Measurements from ENCODE around the gene CENPF.
"Not testable (repeated sequence)": the region's sequence is repeated elsewhere in the genome, so short reads cannot be mapped to it uniquely, and the experiment has no call there.

The CENPF gene, protein sequence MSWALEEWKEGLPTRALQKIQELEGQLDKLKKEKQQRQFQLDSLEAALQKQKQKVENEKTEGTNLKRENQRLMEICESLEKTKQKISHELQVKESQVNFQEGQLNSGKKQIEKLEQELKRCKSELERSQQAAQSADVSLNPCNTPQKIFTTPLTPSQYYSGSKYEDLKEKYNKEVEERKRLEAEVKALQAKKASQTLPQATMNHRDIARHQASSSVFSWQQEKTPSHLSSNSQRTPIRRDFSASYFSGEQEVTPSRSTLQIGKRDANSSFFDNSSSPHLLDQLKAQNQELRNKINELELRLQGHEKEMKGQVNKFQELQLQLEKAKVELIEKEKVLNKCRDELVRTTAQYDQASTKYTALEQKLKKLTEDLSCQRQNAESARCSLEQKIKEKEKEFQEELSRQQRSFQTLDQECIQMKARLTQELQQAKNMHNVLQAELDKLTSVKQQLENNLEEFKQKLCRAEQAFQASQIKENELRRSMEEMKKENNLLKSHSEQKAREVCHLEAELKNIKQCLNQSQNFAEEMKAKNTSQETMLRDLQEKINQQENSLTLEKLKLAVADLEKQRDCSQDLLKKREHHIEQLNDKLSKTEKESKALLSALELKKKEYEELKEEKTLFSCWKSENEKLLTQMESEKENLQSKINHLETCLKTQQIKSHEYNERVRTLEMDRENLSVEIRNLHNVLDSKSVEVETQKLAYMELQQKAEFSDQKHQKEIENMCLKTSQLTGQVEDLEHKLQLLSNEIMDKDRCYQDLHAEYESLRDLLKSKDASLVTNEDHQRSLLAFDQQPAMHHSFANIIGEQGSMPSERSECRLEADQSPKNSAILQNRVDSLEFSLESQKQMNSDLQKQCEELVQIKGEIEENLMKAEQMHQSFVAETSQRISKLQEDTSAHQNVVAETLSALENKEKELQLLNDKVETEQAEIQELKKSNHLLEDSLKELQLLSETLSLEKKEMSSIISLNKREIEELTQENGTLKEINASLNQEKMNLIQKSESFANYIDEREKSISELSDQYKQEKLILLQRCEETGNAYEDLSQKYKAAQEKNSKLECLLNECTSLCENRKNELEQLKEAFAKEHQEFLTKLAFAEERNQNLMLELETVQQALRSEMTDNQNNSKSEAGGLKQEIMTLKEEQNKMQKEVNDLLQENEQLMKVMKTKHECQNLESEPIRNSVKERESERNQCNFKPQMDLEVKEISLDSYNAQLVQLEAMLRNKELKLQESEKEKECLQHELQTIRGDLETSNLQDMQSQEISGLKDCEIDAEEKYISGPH (N-terminal part only)

DNA sequence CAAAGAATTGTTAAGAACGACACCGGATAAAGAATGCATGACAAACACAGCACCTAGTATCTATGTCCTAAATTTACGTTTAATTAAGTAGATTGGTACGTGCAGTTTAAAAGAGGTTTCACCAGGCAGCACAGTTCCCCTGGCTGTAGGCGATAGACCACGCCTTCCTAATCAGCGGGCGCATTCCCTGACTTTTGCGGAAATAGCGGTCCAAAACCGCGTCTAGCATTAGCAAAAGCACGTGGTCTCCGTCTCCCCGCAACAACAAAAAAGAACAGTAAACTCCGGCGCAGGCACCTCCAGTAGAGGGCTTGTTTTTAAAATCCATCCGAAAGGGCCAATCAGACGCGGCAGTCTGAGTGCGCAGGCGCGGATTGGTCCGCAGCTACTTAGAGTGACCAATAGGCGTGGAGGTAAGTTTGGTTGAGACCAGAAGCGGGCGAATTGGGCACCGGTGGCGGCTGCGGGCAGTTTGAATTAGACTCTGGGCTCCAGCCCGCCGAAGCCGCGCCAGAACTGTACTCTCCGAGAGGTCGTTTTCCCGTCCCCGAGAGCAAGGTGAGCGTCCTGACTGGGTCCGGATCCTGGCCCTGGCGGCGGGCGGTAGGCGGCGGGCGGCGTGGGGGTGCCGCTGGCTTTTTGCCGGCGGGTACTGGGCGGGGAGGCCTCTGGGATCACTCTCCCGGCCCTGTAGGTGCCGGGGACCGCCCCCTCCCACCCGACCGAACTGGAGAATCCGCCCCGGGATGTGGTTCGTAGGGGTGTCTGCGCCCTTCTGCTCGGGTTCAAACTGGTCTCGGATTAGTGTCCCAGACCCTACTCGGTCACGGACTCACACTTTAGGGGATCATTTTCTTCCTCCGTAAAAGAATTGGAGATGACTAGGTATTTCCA is at the start of gene CENPF:
Gene CENPF, plus strand, starts transcription at position 432 of the 894 bp plus-strand sequence. CDS start 10,560 bp downstream, outside the sequence.
- DNase-seq = peak; percentile 99

DNA sequence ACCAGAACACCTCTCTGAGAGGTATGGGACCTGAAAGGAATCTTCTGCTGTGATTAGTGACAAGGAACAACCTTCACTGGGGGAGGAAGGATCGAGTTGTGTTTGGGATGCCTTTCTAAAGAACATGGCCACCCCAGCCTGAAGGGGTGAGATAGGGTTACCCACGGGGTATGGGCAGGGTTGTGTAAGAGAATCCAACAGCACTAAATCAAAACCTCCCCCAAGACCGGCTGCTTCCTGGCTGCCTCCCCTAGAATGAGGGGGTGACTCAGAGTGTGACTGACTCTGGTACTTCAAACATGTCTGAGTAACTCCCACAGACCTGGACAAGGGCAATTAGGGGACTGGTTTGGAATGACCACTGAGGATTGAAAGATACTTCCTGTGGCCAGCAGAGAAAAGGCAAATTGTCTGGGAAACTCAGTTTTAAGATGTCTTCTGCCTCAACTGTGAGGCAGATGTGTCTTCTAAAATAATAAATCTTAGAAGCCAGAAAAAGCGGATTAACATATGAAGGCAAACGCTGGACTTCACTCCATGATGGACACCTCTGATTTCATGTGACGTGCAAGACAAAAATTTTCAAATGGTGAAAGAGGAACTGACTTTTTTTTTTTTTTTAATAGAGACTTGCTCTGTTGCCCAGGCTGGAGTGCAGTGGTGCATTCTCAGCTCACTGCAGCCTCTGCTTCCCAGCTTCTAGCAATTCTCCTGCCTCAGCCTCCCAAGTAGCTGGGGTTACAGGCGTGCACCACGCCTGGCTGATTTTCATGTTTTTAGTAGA is 44.9 kb upstream of the CENPF start:
- peak; percentile 90 for DNase-seq

DNA sequence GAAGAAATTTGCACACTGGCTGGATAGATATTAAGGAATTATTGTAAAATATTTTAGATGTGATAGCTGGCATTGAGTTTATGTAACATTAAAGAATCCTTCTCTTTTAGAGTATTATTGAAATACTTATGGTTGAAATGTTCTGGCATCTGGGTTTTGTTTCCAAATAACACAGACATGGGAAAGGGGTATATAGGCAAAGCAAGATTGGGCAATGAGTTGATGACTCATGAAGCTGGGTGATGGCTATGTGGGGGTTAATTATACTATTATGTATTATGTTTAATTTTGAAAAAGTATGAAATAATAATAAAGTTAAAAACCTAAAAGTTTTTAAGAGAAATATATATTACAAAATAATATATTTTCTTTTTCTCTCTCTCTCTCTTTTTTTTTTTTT is 39.1 kb upstream of the CENPF start:
- DNase-seq = no peak

DNA sequence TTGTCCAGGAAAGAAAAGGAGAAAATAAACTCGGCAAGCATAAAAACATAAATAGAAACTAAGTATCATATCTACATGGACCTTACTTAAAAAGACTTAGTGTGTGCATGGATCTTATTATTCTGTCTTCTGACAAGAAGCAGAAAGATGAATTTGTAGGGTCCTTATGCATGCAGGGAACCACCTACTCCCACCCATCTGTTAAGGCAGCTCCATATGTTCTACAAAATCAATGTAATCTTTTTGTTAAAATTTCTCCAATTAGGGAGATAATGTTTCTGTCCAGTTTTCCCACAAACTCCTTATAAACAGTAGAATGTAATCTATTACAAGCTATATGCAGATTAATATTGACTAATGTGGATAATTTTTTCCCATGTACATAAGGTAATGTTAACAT is 37.7 kb upstream of the CENPF start:
- no peak for DNase-seq

DNA sequence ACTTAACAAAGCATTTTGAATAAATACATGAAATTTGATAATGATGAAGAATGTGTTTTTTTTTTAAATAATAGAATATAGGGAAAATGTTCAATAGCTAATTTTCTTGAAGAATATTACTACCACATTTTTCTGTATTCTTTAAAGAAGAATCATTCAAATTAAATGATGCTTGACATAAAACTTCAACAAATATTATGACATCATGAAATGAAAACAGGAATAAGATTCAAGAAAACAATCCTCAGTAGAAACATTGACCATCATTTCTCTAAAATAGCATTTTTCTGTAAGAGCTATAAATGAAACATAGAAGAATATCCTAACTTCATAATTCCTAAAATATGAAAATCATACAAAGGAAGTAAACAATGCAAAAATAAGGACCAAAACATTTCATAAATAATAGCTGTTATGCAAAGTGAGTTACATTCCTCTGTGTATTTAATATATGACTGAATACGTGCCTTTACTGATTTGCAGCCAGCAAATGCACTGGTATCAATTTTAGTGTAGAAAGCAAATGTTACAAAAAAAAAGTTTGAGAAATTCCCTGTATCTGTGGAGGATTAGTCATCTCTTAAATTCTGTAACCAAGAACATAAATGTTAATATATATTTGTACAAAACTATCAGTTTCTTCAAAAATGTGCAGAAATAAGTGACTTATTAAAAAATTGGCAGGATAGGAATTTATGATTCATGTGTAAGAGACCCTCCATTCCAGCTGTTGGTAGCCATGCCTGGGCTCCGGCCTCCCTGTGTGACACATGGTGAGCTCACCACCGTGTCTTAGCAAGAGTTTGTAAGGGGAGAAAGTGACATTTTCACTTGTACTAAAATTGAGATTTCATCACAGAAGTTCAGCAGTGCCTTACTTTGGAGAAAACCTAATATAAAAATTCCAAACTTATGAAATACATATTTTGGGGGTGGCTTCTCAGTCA is 36.6 kb upstream of the CENPF start:
- DNase-seq = no peak

DNA sequence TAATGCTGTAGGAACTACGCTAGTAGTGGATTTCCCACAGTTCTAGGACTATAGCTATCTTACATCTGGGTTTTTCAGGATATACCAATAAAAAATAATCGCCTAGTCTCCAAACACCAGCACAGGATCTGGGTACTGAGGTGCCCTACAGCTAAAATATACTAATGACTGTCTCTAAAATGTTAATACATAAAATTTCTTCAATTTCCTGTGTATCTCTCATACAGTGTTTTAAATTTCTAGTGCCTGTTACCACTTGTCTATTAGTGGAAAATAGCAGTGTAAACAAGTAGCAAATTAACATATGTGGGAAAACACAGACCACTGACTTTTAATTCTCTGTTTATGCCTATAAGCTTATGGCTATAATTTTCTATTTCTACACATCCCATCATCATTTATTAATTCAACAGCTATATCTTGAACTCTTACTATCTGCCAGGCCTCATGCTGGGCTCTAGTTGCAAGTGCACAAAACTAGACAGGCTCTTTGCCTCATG is 35.5 kb upstream of the CENPF start:
- no peak for DNase-seq

DNA sequence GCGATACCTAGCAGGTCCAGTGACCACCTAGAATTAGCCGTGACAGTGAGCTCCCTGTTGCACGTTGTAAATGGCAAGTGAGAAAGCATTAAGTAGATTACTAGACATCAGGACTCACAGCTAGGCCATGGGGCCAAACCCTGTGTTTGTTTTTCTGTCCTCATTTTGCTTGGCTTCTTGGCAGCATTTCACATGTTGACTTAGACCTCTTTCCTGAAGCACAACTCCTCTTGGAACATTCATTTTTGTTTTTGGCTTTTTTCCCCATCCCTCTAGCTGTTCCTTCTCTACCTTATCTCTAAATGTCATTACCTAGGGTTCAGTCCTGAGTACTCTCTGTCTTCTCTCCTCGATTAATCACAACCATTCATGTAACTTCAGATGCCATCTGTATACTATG is 34.7 kb upstream of the CENPF start:
- no peak for DNase-seq

DNA sequence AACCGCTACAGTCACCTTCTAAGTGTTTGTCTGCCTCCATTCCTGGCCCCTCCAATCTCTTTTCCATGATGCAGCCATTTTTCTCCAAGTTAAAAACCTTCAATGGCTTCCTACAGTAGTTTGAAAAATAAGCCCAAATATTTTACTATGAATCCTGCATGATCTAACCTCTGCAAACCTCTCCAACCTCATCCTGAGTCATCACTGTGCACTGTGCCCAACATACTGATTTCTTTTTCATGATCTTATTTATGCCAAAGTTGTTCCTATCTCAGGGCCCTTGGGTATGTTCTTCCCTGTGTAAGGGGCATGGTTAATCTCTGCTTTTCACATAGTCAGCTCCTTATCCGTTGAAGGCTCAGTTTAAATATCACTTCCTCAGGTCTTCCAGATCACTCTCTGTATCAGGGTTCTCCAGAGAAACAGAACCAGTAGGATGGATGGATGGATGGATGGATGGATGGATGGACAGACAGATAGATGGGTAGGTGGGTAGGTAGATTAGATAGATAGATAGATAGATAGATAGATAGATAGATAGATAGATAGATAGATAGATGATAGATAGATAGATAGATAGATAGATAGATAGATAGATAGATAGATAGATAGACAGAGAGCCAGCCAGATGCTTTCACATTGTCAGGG is 33.5 kb upstream of the CENPF start:
- no peak for DNase-seq

DNA sequence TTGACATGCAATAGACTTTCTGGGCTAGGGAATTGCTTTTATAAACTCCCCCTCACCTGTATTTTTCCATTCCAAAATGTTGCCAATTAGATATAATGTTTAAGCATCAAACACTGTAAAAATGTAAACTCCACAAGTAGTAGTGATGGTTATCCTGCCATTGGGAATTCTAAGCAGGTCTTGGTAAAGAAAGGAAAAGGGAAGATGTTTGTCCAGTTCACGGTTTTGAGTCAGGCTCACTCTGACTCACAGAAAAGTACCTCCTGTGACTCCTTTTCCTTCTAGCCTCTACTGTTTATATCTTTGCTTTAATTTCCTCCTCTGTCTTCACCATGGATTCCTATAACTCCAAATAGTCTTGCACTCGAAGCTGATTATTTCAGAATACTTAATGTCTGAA is 32.6 kb upstream of the CENPF start:
- no peak for DNase-seq

DNA sequence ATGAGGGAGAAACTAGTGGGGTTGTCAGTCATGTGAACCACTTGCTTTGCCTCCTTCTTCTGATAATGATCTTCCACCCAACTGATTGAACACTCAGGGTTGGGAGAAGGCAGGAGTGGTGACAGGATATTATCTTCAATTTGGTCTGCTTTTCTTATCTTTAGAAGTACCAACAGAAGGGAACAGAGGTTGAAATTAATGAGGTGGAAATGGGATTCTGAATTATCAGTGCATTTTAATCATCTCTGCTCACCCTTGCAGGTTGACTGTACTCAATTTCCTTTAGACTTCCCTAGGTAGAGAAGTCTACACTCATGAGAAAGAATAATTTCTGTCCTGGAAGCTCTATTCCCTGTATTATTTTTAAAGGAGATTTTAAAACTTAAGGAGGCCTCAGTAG is 31.7 kb upstream of the CENPF start:
- DNase-seq = no peak

DNA sequence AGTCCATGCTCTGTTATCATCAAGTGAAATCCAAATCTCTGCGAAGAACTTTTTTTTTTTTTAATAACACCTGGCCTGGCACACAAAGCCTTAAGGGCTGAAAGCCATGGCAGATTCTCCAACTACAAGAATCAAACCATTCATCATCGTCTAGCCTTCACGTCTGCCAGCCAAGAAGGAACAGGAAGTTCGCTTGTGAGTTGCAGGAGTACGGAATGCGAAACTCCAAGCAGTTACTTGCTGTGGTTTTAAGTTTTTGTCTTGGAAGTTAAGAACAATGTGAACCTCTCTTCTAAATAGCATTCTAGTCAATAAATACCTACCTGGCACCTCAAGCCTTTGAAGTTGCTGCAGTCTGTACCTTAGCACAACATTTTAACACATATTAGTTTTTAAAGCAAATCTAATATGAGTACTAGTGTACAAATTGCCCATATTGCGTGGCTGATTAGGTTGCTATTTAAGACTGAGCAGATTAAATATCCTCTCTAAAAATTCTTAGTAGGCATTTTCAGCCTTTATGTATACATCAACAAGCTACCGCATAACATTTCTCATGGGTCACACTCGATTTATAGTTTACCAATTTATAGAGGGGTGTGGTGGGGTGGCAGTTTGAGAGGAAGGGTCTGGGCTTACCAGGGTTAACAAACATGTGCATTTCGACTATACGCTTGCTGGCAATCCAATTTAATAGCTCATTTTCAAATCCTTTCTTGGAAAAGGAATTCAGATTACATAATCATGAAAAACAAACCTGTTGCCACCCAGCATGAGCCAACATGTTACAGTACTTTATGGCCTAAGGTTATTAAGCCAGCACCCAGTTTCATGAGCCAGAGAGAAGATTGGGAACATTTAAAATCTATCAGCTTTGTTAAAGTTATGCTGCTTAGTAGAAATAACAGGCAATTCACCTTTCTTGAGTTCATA is 29.3 kb upstream of the CENPF start:
- peak; percentile 82 for DNase-seq

DNA sequence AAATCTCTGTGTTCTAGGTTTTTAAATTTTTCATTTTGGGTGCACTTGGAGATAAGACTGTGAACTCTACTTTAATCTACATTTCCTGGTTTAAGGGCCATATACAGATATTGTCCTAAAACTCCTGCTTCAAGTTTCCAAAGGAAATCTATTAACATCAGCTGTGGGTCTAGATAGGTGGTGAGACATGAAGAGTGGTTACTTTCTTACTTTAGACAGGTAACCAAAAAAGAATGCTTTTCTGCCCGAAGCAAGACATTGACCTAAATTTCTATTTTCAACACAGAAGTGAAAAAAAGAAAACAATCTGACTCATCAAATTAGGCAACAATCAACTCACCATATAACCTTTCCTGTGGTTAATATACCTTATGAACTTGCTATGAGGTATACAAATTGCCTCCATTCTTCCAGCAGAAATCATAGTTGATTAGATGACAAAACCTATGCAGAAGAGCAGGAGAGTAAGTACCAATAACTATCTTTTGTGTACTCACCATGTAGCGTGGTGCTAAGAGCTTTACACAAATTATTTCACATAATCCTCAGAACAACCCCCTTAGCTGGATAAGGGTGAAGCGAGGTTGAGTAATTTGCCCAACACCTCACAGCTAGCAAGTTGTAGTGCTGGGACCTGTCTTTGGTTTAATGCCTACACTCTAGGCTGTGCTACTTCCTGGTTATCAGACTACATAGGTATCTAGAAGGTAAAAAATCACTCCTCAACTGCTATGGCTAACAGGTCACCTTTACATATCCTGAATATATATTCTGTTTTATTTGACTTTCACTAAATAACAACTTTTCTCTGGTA is 28.2 kb upstream of the CENPF start:
- no peak for DNase-seq

DNA sequence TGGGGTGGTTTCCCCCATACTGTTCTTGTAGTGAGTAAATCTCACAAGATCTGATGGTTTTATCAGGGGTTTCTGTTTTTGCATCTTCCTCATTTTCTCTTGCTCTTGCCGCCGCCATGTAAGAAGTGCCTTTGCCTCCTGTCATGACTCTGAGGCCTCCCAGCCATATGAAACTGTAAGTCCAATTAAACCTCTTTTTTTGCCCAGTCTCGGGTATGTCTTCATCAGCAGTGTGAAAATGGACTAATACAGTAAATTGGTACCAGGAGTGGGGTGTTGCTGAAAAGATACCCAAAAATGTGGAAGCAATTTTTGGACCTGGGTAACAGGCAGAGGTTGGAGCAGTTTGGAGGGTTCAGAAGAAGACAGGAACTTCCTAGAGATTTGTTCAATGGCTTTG is 26.9 kb upstream of the CENPF start:
- DNase-seq = not testable (repeated sequence)

DNA sequence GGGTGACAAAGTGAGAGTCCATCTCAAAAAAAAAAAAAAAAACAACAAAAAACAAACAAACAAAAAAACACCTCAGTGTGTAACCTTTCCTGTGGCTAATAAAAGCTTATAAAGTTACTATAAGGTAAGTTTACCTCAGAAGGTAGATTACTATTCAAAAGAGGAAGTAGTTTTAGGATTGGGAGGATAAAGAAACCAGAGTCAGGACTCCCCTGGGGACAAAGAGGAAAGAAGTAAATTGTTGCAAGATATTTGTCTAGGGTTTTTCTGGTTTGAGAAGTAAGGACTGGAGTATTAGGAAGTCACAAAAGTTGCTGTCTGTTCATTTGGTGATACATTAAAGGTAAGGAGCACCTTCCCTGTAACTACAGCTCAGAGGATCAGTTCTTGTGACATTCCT is 23.8 kb upstream of the CENPF start:
- no peak for DNase-seq

DNA sequence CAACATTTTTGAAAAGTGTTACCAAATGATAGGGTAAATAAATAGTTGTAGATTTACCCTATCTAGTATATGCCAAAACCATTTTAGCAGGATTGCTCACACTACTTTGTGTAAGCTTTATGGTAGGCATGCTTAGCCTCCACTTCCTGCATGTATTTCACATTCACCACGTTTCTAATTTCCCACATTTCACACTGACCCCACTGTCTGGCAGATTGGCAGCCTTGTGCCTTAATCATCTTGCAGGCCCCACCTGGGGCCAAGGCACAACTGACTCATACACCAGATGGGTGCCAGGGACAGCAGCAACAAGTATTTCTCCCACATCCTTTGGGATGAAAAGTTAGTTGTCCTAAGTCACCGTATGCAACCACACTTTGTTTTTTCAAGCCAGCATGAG is 21.2 kb upstream of the CENPF start:
- DNase-seq = peak; percentile 87

DNA sequence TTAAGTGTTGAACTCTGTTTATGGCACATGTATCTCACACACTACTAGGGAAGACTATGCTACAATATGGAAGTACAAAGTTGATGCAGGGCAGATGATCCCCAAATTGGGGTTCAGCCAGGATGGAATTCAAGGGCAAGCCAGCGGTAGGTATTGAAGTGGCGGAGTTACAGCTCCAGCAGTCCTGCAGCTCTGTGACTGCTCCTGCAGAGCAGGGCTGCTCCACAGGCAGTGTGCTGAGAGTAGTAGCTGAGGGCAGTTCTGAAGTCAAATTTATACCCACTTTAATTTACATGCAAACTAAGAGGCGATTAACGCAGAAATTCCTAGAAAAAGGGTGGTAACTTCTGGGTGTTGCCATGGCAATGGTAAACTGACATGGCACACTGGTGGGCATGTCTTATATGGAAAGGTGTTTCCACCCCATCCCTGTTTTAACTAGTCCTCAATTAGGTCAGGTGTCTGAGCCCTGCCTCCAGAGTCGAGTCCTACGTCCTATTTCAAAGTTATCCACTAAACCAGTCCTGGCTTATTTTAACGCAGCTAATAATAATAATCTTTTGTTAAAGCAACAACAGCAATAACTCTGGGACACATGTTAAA is 20.6 kb upstream of the CENPF start:
- no peak for DNase-seq

DNA sequence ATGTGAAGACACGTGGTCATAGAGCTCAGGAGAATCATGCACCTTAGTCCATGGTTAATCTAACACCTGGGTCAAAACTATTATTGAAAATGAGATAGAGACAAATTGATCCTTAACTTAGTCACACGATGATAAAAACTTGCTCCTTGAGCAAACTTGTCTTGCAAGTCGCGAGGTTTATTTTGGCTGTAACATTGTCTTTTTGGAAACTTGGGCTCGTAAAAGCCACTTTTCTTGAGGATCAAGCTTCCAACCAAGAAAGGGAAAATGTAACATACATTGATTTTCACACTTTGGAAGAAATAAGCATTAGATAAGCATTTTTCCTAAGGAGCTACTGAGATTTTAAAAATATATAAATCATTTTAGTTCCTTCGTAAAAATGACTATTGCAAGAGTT is 19.9 kb upstream of the CENPF start:
- DNase-seq = no peak

All from islet precursor cell (in vitro differentiated cells).